Left cardiac atrium (tissue), 4 donors: ENCODE results near the gene TRIM47. TPM values are rescaled to one million over a fixed set of nuclear protein-coding genes. Genes with fewer than 3 reads are reported as not detected.
A peak's percentile ranks its signal among the peaks of the same experiment; 100 is the strongest.

ENCODE experiments used
- ATAC-seq, 2 donors: fragments of 200-7000 bp; cut with Tn5 transposase; one replicate each; pipeline ENCODE4 v1.9.1; 2020; ENCODE audit warnings: mild to moderate bottlenecking in 2 of 2, moderate library complexity in 2 of 2
- DNase-seq: peaks from one replicate; pipeline ENCODE4 v3.0.0-alpha.2; 2020
- intact Hi-C, 2 donors: fragments of 100-400 bp; cut with DNase I; formaldehyde crosslinking; loops; one replicate each; pipeline versions ENCODE4 v1.14.1 to v1.15.1; 2022 to 2023
- total RNA-seq, 2 donors: library from RNA; stranded (reverse); fragmentation: NEBNext Ultra II Directional; extraction: Animal tissue kit (Norgen Biotek cat#: 25700); gene quantifications; one replicate each; pipeline ENCODE4 v1.2.1, GENCODE V29; 2021
- donor health status: DM: no; HTN: yes; CAD: no.
- donor health status: DM: no; HTN: yes; CAD: no; lungs with severe emphysema.
- donor health status: DM: yes; HTN: yes; CAD: no.
- donor health status: Dilated cardiomyopathy.

The TRIM47 gene
- total RNA-seq, 2 donors from 2014 or later: 22.9 to 25.3 TPM

GRCh38 chr17:75842411-75842810, 36.0 kb downstream of the TRIM47 start:
- DNase-seq (no peak), ATAC-seq (no peak)
- intact Hi-C loops: loop anchor here in 1 of 2 donors (10.0 kb wide), 1 partner anchor 68 kb away; a partner anchor contains a TSS

GRCh38 chr17:75840799-75841164, 37.6 kb downstream of the TRIM47 start:
- DNase-seq: no peak
- ATAC-seq: no peak
- intact Hi-C loops: loop anchor here in 1 of 2 donors (10.0 kb wide), 1 partner anchor 66 kb away; a partner anchor contains a TSS

- intact Hi-C loops: loop anchor here in 1 of 2 donors (10.0 kb wide), 1 partner anchor 65 kb away; a partner anchor contains a TSS
- no peak for ATAC-seq
- no peak for DNase-seq
Observed at GRCh38 chr17:75839942-75840798, 38.2 kb downstream of the TRIM47 start.

GRCh38 chr17:75838410-75838809, 40.0 kb downstream of the TRIM47 start:
- ATAC-seq: peak; percentile 7 to 31

GRCh38 chr17:75837899-75838298, 40.5 kb downstream of the TRIM47 start:
- peak; percentile 26 for DNase-seq
- intact Hi-C loops: no loop called here
- no peak for ATAC-seq

More at GRCh38 chr17:75838410-75838809, 40.0 kb downstream of the TRIM47 start:
- intact Hi-C loops: no loop called here
- DNase-seq: no peak

- intact Hi-C loops: no loop called here
- DNase-seq (no peak), ATAC-seq (no peak)
Observed at GRCh38 chr17:75836605-75837004, 41.8 kb downstream of the TRIM47 start.

GRCh38 chr17:75835654-75835987, 42.8 kb downstream of the TRIM47 start:
- DNase-seq (no peak), ATAC-seq (no peak)
- intact Hi-C loops: no loop called here

GRCh38 chr17:75834928-75835653, 43.3 kb downstream of the TRIM47 start:
- ATAC-seq (no peak), DNase-seq (peak; percentile 24)
- intact Hi-C loops: no loop called here

- DNase-seq (peak; percentile 20), ATAC-seq (no peak)
- intact Hi-C loops: no loop called here
Observed at GRCh38 chr17:75834279-75834920, 44.0 kb downstream of the TRIM47 start.

GRCh38 chr17:75832652-75833400, 45.6 kb downstream of the TRIM47 start:
- DNase-seq (peak; percentile 36), ATAC-seq (peak; percentile 35 to 52)
- intact Hi-C loops: no loop called here

GRCh38 chr17:75832164-75832651, 46.2 kb downstream of the TRIM47 start:
- ATAC-seq: peak; percentile 41 to 53
- peak; percentile 48 for DNase-seq
- intact Hi-C loops: no loop called here

GRCh38 chr17:75831032-75831571, 47.3 kb downstream of the TRIM47 start:
- DNase-seq (no peak), ATAC-seq (no peak)
- intact Hi-C loops: no loop called here

- DNase-seq (peak; percentile 39), ATAC-seq (no peak)
- intact Hi-C loops: no loop called here
Observed at GRCh38 chr17:75830164-75831031, 48.0 kb downstream of the TRIM47 start.

GRCh38 chr17:75829747-75830146, 48.6 kb downstream of the TRIM47 start:
- intact Hi-C loops: no loop called here
- no peak for ATAC-seq
- no peak for DNase-seq

GRCh38 chr17:75828741-75829140, 49.6 kb downstream of the TRIM47 start:
- ATAC-seq: no peak
- DNase-seq: peak; percentile 23
- intact Hi-C loops: no loop called here

- ATAC-seq: no peak
- no peak for DNase-seq
- intact Hi-C loops: no loop called here
Observed at GRCh38 chr17:75828076-75828400, 50.3 kb downstream of the TRIM47 start.

GRCh38 chr17:75827308-75828075, 50.9 kb downstream of the TRIM47 start:
- ATAC-seq: peak; percentile 68
- intact Hi-C loops: loop anchor here in 1 of 2 donors (2.0 kb wide), 1 partner anchor 39 kb away; no protein-coding TSS in a partner anchor
- peak; percentile 79 for DNase-seq
